Stimulated activated CD4-positive, alpha-beta T cell treated with anti-CD3 and anti-CD28 coated beads, Interleukin-1b, Interleukin-23, amount 100 ng/mL, for 48 hours (primary cell): ENCODE data around the gene KDM4D.
"Not testable (repeated sequence)": the region's sequence is repeated elsewhere in the genome, so short reads cannot be mapped to it uniquely, and the experiment has no call there.

ENCODE experiments used
- DNase-seq: peaks from one replicate; pipeline ENCODE4 v3.0.0-alpha.2; 2020

The KDM4D gene

DNA sequence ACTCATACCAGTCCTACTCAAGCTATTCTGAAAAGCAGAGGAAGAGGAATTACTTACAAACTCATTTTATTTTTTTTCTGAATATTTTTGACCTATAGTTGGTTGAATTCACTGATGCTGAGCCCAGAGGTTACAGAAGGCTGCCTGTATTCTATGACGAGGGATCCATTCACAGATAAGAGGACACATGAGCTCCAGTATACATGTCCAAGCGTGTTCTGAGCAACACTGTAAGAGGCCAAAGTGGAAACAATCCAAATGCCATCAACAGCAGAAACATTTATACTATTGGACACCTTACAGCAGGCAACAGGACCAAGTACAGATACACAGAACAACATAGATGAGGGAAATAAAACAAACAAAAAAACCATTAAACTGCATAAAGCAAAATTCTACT is 61.8 kb downstream of the KDM4D start:
- no peak for DNase-seq

DNA sequence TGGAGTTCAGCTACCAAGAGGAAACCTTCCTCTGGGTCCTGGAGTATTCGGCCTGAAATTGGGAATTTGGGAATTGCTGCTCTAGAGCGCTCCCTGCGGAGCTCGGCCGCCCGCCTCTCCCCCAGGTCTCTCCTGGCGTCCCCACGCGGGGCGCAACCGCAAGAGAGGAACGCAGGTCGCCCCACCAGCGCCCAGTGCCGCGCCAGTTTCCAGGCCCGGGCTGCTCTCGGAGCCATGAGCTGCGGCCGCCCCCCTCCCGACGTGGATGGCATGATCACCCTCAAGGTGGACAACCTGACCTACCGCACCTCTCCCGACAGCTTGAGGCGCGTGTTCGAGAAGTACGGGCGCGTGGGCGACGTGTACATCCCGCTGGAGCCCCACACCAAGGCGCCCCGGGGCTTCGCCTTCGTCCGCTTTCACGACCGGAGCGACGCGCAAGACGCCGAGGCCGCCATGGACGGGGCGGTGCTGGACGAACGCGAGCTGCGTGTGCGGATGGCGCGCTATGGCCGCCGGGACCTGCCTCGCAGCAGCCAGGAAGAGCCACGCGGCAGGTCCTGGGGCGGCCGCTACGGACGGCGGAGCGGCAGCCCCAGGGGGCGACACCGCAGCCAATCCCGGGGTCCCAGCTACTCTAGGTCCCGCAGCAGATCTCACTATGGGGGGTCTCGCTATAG is 64.0 kb downstream of the KDM4D start:
- not testable (repeated sequence) for DNase-seq

GRCh38 chr11:95042239-95042638 is 68.7 kb downstream of the KDM4D start:
- DNase-seq = no peak

DNA sequence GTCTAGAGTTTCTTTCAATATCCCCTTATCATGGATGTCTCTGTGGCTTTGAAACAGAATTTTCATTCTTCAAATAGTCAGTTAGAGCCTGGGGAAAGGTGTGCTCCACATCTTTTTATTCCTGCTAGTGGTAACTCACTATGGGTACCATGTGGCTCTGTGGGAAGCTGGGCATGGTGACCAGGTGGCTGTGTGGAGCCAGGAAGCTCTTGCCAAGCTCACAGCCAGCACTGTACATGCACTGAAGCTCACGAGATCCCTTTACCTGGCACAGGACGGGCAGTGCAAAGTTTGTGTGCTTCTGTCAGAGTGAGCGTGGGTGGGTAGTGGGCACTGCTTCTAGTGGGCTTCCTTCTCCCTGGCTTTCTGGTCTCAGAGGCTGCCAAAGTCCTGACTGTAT is 69.4 kb downstream of the KDM4D start:
- DNase-seq = no peak

- no peak for DNase-seq
Measured at GRCh38 chr11:95044010-95044409, 70.5 kb downstream of the KDM4D start.

- no peak for DNase-seq
Measured at GRCh38 chr11:95045812-95046211, 72.3 kb downstream of the KDM4D start.
